Astrocyte of the spinal cord (primary cell): Measurements from ENCODE around the gene RPL7A.
A peak's percentile ranks its signal among the peaks of the same experiment; 100 is the strongest.
"Not testable (repeated sequence)": the region's sequence is repeated elsewhere in the genome, so short reads cannot be mapped to it uniquely, and the experiment has no call there.

ENCODE experiments used
- DNase-seq: peaks from one replicate; pipeline ENCODE4 v3.0.0; 2011; ENCODE audit warnings: low read depth, low spot score
- H3K4me3 ChIP-seq: 2 replicates; pipeline ENCODE4 v1.5.1; 2011; ENCODE audit warnings: low read depth, mild to moderate bottlenecking, low read length, moderate library complexity
- in situ Hi-C: cut with HindIII; loops from 2 replicates; pipeline ENCODE4 v1.10.0; 2017; ENCODE audit warnings: low sequenced_read_pairs
- TF ChIP-seq, protein P1 (sequence below): IDR thresholded peaks from 2 replicates; pipeline ENCODE4 v1.5.1; 2012; ENCODE audit warnings: low read depth, mild to moderate bottlenecking, low read length, inconsistent platforms

The RPL7A gene

DNA sequence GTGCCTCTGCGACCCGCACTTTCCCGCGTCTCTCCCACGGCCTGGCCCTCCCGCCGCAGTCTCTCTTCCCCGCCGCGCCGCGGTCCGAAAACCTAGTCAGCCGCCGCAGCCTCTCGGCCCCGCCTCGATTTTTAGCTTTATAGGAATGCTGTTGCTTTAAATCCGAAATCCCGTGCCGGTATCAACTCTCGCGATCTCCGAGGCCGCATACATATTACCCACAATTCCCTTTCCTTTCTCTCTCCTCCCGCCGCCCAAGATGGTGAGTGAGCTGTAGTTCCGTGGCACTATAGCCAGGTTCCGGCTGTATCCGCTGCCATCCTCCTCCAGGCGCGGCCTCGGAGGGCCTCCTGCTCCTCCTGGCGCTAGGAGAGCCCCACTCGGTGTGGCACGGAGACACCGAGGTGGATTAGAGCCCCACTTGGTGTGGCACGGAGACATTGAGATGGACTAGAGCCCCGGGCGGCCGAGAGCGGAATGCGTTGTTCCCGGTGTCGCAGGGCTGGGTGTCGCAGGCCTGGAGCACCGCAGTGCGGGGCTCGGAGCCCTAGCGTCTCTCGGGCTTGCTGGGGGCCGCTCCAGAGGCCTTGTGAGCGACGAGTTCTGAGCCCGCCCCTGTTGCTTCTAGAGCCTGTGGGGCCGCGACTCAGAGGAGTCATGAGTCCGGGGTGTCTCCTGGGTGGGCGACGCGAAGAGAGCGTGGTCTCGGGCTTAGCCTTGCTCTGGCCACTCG is at the start of gene RPL7A, which contains the start of gene MED22:
RPL7A (plus strand) TSS at position 234 of the 733 bp plus-strand sequence; CDS start at position 260, 26 bp downstream.
MED22 (minus strand) TSS at position 147 of the 733 bp plus-strand sequence. CDS start 1,469 bp downstream, outside the sequence.
- in situ Hi-C loops: no loop called here
- TF ChIP-seq, protein P1, sequence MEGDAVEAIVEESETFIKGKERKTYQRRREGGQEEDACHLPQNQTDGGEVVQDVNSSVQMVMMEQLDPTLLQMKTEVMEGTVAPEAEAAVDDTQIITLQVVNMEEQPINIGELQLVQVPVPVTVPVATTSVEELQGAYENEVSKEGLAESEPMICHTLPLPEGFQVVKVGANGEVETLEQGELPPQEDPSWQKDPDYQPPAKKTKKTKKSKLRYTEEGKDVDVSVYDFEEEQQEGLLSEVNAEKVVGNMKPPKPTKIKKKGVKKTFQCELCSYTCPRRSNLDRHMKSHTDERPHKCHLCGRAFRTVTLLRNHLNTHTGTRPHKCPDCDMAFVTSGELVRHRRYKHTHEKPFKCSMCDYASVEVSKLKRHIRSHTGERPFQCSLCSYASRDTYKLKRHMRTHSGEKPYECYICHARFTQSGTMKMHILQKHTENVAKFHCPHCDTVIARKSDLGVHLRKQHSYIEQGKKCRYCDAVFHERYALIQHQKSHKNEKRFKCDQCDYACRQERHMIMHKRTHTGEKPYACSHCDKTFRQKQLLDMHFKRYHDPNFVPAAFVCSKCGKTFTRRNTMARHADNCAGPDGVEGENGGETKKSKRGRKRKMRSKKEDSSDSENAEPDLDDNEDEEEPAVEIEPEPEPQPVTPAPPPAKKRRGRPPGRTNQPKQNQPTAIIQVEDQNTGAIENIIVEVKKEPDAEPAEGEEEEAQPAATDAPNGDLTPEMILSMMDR: no peak
- peak; percentile 97 for DNase-seq
- peak within 1 kb of the TSS; percentile 100 for H3K4me3 ChIP-seq

DNA sequence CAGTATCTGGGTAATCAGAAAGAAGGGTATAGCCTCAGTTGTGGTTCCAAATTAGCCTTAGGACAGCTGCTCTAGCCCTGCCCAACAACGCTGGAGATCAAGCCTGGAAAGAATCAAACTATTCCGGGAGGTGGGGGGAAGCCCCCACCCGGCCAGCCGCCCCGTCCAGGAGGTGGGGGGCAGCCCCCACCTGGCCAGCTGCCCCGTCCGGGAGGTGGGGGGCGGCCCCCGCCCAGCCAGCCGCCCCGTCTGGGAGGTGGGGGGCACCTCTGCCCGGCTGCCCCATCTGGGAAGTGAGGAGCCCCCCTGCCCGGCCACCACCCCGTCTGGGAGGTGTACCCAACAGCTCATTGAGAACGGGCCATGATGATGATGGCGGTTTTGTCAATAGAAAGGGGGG is 48.0 kb upstream of the RPL7A start:
- in situ Hi-C loops, H3K4me3 ChIP-seq, DNase-seq: not testable (repeated sequence)

DNA sequence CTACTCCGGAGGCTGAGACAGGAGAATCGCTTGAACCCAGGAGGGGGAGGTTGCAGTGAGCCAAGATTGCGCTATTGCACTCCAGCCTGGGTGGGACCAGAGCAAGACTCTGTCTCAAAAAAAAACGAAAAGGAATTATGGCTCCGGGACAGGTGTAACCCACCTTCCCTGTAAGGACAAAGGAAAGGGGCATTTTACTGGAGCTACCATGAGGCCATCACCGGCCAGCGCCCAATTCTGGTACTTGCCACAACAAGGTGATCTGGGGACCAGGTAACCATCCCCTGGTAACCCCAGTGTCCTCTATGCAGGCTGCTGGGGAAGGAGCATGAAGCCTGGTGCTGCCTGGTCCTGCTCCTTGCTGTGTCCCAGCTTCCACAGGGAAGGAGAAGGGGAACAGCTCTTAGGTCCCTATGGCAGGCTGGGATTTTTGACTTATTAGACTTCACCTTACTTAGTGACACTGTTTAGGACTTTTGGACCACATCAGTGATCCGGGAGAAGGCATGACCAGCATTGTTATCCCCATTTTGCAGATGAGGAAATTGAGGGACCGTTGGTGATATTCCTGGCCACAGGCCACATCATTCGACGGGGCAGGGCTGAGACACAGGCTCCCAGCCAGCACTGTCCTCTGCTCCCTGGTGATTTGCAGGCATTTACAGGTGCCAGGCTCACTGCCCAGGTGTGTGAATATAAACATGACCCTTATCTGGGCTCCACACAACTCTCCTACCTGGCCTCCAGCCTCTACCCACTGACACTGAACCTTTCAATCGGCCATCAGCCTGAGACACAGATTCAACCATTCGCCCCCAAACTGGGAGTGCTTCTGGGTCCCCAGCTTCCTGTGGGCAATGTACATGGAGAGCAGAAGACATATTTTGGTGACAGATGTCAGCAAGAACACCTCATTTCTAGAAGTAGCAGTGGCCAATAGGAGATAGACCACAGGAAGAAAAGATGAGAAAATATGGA is 46.5 kb upstream of the RPL7A start:
- TF ChIP-seq, protein P1: no peak
- in situ Hi-C loops: no loop called here
- no peak for DNase-seq
- no peak overlapping the region for H3K4me3 ChIP-seq

DNA sequence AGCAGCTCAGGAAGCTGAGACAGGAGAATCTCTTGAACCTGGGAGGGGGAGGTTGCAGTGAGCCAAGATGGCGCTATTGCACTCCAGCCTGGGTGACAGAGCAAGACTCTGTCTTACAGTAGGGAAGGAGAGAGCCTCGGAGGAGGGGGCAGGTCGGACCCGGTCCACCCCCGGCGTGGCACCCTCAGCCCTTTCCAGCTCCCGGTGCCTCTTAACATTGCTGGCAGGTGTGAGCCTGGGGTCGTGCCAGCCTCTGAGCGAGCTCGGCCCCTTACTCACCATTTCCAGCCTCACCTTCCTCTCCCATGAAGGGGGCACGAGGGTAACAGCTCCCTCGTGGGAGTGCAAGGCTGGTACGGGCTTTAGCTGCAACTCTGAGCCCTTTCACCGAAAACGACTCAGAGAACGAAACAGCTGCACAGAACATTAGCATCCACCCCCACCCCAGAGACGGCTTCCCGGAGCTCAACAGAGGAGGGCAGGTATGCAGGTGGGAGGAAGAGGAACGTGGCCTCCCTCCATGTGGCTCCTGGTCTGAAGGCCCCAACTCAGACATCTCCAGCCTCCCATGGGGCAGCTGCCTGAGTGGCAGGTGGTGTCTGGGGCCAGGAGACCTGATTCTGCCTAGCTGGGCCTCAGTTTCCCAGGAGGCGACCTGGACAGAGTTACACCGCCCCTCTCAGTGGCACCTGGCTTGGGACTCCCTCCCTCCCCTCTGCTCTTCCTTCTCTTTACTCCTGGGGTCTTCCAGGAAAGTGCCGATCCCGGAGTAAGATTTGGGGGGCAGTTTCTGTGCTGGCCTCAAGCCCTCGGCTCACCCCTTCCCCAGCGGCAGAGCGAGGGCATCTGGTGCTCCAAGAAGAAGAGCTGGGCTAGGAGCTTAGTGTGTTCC is 44.5 kb upstream of the RPL7A start:
- DNase-seq: no peak
- TF ChIP-seq, protein P1: no peak
- no peak overlapping the region for H3K4me3 ChIP-seq
- in situ Hi-C loops: no loop called here

DNA sequence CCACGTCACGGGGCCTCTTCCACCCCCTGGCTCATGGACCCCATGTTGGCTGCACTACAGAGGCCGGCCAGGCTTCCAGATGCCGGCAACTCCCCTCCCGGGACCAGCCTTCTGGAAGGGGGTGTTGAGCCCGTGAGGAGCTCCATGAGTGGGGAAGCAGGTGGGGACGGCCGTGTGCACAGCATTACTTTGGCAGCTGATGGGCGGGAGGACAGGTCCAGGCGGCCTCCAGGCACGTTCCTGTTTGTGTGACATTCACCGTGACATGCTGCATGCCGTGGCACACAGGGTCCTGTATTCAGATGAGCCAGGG is 43.9 kb upstream of the RPL7A start:
- no peak overlapping the region for H3K4me3 ChIP-seq
- DNase-seq: no peak
- TF ChIP-seq, protein P1: no peak
- in situ Hi-C loops: no loop called here

DNA sequence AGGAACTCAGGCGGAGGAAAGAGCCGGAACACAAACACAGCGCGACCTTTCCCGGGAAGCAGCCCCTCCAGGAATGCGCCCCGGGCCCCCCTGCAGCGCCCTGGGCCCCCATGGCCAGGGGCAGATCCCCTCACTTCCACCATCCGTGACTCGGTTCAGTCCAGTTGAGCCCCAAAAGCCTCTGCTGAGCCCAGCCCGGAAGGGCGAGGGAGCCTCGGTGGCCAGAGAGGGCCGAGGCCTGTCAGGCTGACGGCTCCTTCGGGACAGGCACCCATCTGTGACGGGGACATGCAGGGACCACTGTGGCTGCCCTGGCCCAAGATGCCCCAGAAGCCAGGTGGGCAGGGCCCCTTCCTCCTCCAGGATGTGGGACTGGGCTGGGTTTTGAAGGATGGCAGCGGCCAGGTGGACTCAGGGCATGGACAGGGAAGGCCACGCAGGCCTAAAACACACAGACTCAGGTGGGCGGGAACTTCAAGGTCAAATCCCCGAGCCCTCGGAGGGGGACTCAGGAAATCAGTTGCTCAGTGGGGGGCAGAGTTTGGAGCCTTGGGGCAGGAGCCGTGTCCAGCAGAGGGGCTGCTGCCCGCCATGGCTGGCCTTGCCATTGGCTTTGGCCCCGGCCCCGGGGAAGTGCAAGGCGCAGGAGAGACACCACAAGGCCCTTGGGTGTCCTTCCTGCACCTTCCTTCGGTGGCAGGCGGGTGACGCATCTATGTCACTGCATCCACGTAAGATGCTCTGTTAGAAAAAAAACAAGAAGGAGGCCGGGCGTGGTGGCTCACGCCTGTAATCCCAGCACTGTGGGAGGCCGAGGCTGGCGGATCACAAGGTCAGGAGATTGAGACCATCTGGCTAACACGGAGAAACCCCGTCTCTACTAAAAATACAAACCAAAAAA is 43.3 kb upstream of the RPL7A start:
- TF ChIP-seq, protein P1: no peak
- no peak for DNase-seq
- H3K4me3 ChIP-seq: no peak overlapping the region
- in situ Hi-C loops: no loop called here
